Panc1 (cell line): Measurements from ENCODE around the gene RLN3.

Experiments
- POLR2AphosphoS5 ChIP-seq: IDR thresholded peaks from 2 replicates; pipeline ENCODE4 v1.6.1; 2012; ENCODE audit warnings: mild to moderate bottlenecking, low read depth, low read length, moderate library complexity
- TF ChIP-seq, protein P1 (sequence below): fragments of 450-650 bp; IDR thresholded peaks from 2 replicates; pipeline ENCODE4 v1.5.1; 2017; ENCODE audit warnings: mild to moderate bottlenecking

DNA sequence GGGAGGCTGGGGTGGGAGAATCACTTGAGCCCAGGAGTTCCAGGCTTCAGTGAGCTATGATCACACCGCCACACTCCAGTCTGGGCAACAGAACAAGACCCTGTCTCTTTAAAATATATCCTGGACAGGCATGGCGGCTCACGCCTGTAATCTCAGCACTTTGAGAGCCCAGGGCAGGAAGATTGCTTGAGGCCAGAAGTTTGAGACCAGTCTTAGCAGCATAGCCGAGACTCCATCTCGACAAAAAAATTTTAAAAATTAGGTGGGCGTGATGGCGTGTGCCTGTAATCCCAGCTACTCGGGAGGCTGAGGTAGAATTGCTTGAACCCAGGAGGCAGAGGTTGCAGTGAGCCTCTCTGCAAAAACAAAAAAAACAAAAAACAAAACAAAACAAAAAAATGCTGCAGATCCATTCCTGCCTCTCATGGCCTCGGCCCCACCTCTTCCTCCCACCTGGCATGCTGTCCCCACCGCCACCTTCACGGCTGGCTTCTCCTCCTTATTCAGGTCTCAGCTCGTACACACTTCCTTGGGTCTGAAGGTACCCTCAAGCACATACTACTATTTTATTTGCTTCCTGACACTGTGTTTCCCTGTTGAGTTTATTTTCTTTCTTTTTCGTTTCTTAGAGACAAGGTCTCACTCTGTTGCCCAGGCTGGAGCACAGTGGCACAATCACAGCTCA, 27.1 kb upstream of the RLN3 start:
- TF ChIP-seq, protein P1, sequence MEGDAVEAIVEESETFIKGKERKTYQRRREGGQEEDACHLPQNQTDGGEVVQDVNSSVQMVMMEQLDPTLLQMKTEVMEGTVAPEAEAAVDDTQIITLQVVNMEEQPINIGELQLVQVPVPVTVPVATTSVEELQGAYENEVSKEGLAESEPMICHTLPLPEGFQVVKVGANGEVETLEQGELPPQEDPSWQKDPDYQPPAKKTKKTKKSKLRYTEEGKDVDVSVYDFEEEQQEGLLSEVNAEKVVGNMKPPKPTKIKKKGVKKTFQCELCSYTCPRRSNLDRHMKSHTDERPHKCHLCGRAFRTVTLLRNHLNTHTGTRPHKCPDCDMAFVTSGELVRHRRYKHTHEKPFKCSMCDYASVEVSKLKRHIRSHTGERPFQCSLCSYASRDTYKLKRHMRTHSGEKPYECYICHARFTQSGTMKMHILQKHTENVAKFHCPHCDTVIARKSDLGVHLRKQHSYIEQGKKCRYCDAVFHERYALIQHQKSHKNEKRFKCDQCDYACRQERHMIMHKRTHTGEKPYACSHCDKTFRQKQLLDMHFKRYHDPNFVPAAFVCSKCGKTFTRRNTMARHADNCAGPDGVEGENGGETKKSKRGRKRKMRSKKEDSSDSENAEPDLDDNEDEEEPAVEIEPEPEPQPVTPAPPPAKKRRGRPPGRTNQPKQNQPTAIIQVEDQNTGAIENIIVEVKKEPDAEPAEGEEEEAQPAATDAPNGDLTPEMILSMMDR = no peak
- TF ChIP-seq POLR2AphosphoS5 = no peak
